GM19324 (cell line): ENCODE results near the gene LGMN.

ENCODE experiments used
- ATAC-seq: cut with Tn5 transposase; IDR thresholded peaks from one replicate; pipeline ENCODE4 v1.9.1; 2021; ENCODE audit warnings: mild to moderate bottlenecking, moderate library complexity; ENCODE audit not compliant: unreplicated experiment, low FRiP score

The LGMN gene

DNA sequence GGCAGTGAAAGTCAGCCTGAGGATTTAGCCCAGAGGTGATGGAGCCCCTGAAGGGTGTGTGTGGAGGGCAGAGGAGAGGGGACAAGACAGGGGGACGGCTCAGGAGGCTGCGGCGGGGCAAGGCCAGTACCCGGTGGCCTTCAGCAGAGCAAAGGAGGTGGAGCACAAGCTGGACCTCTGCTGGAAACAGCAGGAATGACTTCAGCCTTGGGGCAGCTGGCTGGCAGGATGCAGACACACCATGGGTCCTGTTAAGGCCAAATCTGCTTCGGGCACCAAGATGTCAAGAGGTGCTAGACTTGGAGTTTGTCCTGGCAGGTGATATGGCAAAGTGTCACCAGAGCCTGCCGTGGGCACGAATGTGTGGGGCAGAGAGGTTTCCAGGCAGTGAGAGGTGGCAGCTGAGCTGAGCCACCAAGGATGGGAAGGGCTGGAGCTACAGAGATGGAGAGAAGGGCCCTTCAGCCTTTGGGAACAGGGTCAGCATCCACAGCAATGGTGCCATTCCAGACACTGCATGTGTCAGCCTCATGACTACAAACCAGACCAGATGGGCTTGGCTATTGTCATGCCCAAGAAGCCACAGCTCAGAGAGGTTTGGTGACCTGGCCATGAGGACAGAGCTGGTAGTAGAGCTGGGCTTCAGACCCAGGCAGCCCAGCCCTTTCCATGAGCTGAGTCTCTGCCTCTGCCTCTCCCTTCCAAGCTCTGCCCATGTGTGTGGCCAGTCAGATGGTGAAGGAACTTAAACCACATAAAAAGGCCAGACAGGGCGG, 91.9 kb downstream of the LGMN start:
- ATAC-seq, result no peak

DNA sequence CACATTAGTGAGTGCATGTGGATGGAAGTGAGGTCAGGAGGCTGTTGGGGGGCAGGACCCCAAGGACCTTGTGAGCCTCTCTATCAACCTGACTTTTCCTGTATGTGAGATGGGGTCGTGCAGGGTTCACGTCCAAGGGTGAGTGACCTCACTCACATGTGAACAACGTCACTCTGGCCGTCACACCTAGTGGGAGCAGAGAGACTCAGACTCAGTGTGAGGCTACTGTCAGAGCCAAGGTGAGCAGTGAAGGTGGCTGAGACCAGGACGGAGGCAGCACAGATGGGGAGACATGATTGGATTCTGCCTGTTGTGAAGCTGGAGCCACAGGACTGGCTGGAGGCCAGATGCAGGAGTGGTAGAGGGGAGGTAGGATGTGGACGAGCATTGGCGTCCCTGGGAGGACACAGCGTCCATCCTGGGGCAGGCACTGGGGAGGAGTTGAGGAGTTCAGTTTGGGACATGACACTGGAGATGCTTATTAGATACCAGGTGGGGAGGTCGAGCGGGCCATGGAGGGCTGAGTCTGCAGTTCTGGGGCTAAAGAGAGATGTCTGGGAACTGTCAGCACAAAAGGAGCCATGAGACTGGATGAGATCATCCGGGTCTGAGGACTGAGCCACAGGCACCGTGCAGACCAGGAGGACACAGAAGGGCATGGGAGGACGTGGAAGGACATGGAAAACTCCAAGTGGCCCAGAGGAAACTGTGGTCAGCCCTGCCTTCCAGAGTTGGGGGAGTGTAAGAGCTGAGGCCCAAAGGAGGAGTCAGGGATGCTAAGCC, 92.8 kb downstream of the LGMN start:
- no peak for ATAC-seq

DNA sequence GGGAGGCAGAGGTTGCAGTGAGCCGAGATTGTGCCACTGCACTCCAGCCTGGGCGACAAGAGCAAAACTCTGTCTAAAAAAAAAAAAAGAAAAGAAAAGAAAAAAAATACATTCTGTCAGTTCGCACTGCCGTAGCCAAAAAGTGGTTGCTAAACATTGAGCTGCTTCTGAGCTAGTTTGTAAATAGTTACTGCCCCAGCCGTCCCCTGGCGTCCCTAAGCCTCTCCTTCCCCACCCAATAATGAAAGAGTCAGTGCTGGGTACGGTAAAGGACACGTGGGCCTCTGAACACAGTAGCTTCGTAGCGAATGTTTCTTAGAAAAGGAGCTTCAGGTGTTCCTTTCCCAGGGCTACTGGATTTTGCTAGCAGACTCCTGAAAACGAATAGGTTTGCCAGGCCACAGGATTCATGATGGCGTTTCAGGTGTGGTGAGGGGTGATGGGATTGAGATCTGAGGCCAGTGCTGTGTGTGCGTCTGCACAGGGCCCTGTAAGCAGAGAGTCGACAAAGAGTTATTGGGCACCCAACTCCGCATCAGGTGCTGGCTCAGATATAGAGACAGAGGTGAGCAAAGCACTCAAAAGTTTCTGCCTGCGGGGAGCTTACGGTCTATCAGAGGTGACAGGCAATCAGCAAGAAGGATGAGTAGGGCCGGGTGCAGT, 94.1 kb downstream of the LGMN start:
- ATAC-seq, result no peak
